Measurements from ENCODE around the gene TLCD4.

GRCh38 chr1:95115708-95116137 lies 1.4 kb upstream of the TLCD4 start:
- TF ChIP-seq CTCF (IDR thresholded peaks at IDR 0.05) = no peak
- TF ChIP-seq EZH2 (IDR thresholded peaks at IDR 0.05) = no peak
